MCF 10A (cell line): ENCODE measurements around the gene SDHAF3. TPM values are rescaled to one million over a fixed set of nuclear protein-coding genes. Genes with fewer than 3 reads are reported as not detected.
"Not testable (repeated sequence)": the region's sequence is repeated elsewhere in the genome, so short reads cannot be mapped to it uniquely, and the experiment has no call there.

Experiments used
- Bru-seq: library from RNA; stranded (reverse); fragments of 400-500 nt; gene quantifications from one replicate; lab custom pipeline; 2021; lab: Mats Ljungman, UMichigan
- BruChase-seq, 2 experiments: library from RNA; stranded (reverse); fragments of 400-500 nt; gene quantifications; one replicate each; lab custom pipeline; 2021; lab: Mats Ljungman, UMichigan
- BruUV-seq: library from RNA; stranded (reverse); fragments of 400-500 nt; replicated peaks from 2 replicates; lab custom pipeline; 2021; lab: Mats Ljungman, UMichigan
- CTCF ChIA-PET: fragments of 300-600 bp; sonication (Branson Sonifier 250); formaldehyde crosslinking; extraction: SDS; loops from one replicate; lab custom pipeline; 2021; ENCODE audit warnings: antibody characterized with exemption, inconsistent platforms; lab: Yijun Ruan, JAX
- POLR2A ChIA-PET: fragments of 300-600, 350-650 bp; sonication (Branson Sonifier 250); formaldehyde crosslinking; extraction: SDS; loops from one replicate; lab custom pipeline; 2020; ENCODE audit warnings: antibody characterized with exemption, inconsistent platforms; lab: Yijun Ruan, JAX
- DNase-seq: peaks from one replicate; pipeline ENCODE4 v3.0.0-alpha.2; 2018; ENCODE audit not compliant: unreplicated experiment
- H3K27ac Mint-ChIP-seq: one replicate; pipeline ENCODE4 v1.8.0; 2022; ENCODE audit warnings: mild to moderate bottlenecking, low read depth, mixed read lengths; ENCODE audit not compliant: unreplicated experiment
- H3K27me3 Mint-ChIP-seq: one replicate; pipeline ENCODE4 v1.8.0; 2022; ENCODE audit warnings: mixed read lengths; ENCODE audit not compliant: insufficient read depth, unreplicated experiment
- H3K36me3 Mint-ChIP-seq: one replicate; pipeline ENCODE4 v1.8.0; 2022; ENCODE audit warnings: mild to moderate bottlenecking, moderate library complexity, mixed read lengths; ENCODE audit not compliant: insufficient read depth, unreplicated experiment
- H3K4me1 Mint-ChIP-seq: one replicate; pipeline ENCODE4 v1.8.0; 2022; ENCODE audit warnings: mixed read lengths; ENCODE audit not compliant: insufficient read depth, unreplicated experiment
- H3K4me3 Mint-ChIP-seq: one replicate; pipeline ENCODE4 v1.8.0; 2022; ENCODE audit warnings: mild to moderate bottlenecking, moderate library complexity, mixed read lengths; ENCODE audit not compliant: unreplicated experiment
- H3K9me3 Mint-ChIP-seq: one replicate; pipeline ENCODE4 v1.8.0; 2022; ENCODE audit warnings: mixed read lengths; ENCODE audit not compliant: unreplicated experiment
- CTCF ChIP-seq: fragments of 200-600 bp; IDR thresholded peaks from one replicate; pipeline ENCODE4 v1.8.0; 2022; ENCODE audit warnings: antibody characterized with exemption, mild to moderate bottlenecking; ENCODE audit not compliant: unreplicated experiment
- intact Hi-C: fragments of 100-400 bp; cut with micrococcal nuclease; formaldehyde crosslinking; loops from 2 replicates; pipeline ENCODE4 v1.14.1; 2022
- long read RNA-seq: library from polyadenylated mRNA; stranded (forward); transcript quantifications from one replicate; pipeline ENCODE4 v2.0.0, GENCODE V29; 2022
- total RNA-seq: library from RNA; stranded (reverse); gene quantifications from 2 replicates; pipeline ENCODE4 v1.2.3, GENCODE V29; 2022

The SDHAF3 gene
- total RNA-seq (6.7 and 12.3 TPM in 2 replicates), Bru-seq, nascent RNA (percentile 48 among the genes with signal in this experiment), BruChase-seq, experiment 1, labeled RNA remaining after a 6-hour chase (percentile 43 among the genes with signal in this experiment), BruChase-seq, experiment 2, labeled RNA remaining after a 2-hour chase (percentile 41 among the genes with signal in this experiment)
- long read RNA-seq, transcript SDHAF3-202 (2 exons, 2,060 nt), result major isoform, 25 of 30 reads
- long read RNA-seq, partial matches to known transcripts, result 0 of 30 reads
- long read RNA-seq, other reads (novel, unspliced or antisense), result 1 of 30 reads

- H3K27ac Mint-ChIP-seq, result peak within 1 kb of the TSS; percentile 68
- ChIA-PET POLR2A (interaction anchor here (0.5 to 2.8 kb wide), 16 partner anchors 9 to 854 kb away, joined by 3 to 20 read pairs (median 4); partner anchors contain the start of gene ASNS), CTCF (interaction anchor here (0.6 to 5.3 kb wide), 18 partner anchors 10 to 1714 kb away, joined by 3 to 29 read pairs (median 4); no protein-coding TSS in a partner anchor)
- H3K36me3 Mint-ChIP-seq, result no peaks in the 10 kb centered on the region
- H3K4me3 Mint-ChIP-seq, result peak within 1 kb of the TSS; percentile 94
- no peak for TF ChIP-seq CTCF
- H3K9me3 Mint-ChIP-seq, result no peaks in the 10 kb centered on the region
- no peaks in the 10 kb centered on the region for H3K27me3 Mint-ChIP-seq
- TSS peak; percentile 51 for BruUV-seq
- peaks cover 23% of the 10 kb centered on the region for H3K4me1 Mint-ChIP-seq
- peak; percentile 95 for DNase-seq
- intact Hi-C loops, result no loop called here
Measured at GRCh38 chr7:97117372-97118188, at the start of gene SDHAF3. Gene SDHAF3 (plus strand): TSS chr7:97117698. CDS start chr7:97117724, 26 bp downstream.

- H3K27me3 Mint-ChIP-seq, result peaks cover 78% of the 10 kb centered on the region
- CTCF ChIA-PET, result interaction anchor here (0.7 kb wide), 1 partner anchor 33 kb away, joined by 3 read pairs; no protein-coding TSS in a partner anchor
- intact Hi-C loops, H3K36me3 Mint-ChIP-seq, POLR2A ChIA-PET, H3K4me1 Mint-ChIP-seq, H3K9me3 Mint-ChIP-seq, H3K27ac Mint-ChIP-seq, BruUV-seq, H3K4me3 Mint-ChIP-seq, DNase-seq: not testable (repeated sequence)
Measured at GRCh38 chr7:97072025-97072424, 45.5 kb upstream of the SDHAF3 start.

GRCh38 chr7:97075928-97076327 is 41.6 kb upstream of the SDHAF3 start:
- ChIA-PET POLR2A (no interaction called here), CTCF (interaction anchor here (4.2 kb wide), 1 partner anchor 11 kb away, joined by 38 read pairs; no protein-coding TSS in a partner anchor)
- intact Hi-C loops, result no loop called here
- H3K9me3 Mint-ChIP-seq, result no peaks in the 10 kb centered on the region
- no peak overlapping the region for H3K27ac Mint-ChIP-seq
- no peaks in the 10 kb centered on the region for H3K36me3 Mint-ChIP-seq
- H3K27me3 Mint-ChIP-seq, result peaks cover 46% of the 10 kb centered on the region
- peaks cover 5% of the 10 kb centered on the region for H3K4me1 Mint-ChIP-seq
- DNase-seq, result peak; percentile 9
- no peak overlapping the region for H3K4me3 Mint-ChIP-seq
- BruUV-seq, result no TSS peak
- TF ChIP-seq CTCF, result no peak

- Mint-ChIP-seq H3K4me3 (no peak overlapping the region), H3K9me3 (no peaks in the 10 kb centered on the region), H3K4me1 (peaks cover 5% of the 10 kb centered on the region), H3K27me3 (peaks cover 39% of the 10 kb centered on the region), H3K27ac (no peak overlapping the region), H3K36me3 (no peaks in the 10 kb centered on the region)
- ChIA-PET POLR2A (no interaction called here), CTCF (no interaction called here)
- BruUV-seq, result no TSS peak
- intact Hi-C loops, result no loop called here
- no peak for DNase-seq
- no peak for TF ChIP-seq CTCF
Measured at GRCh38 chr7:97078023-97078969, 39.2 kb upstream of the SDHAF3 start.
